ENCODE measurements around the gene ELFN2.

DNA sequence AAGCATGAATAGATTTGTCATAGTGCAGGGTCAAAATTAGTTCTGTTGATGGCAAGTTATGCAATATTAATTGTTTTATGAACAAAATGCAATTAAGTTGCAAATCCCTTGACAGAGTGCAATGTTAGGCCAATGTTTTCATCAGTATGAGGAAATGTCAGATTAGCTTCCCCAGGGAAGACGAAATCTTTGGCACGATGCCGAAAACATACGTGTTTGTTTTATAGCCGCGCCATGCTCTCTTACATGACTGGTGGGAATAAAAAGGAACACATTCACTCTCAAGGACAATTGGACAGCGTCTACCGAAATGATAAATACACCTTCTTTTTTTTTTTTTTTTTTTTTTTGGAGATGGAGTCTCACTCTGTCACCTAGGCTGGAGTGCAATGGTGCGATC lies 31.9 kb upstream of the ELFN2 start:
- TF ChIP-seq, protein P1, sequence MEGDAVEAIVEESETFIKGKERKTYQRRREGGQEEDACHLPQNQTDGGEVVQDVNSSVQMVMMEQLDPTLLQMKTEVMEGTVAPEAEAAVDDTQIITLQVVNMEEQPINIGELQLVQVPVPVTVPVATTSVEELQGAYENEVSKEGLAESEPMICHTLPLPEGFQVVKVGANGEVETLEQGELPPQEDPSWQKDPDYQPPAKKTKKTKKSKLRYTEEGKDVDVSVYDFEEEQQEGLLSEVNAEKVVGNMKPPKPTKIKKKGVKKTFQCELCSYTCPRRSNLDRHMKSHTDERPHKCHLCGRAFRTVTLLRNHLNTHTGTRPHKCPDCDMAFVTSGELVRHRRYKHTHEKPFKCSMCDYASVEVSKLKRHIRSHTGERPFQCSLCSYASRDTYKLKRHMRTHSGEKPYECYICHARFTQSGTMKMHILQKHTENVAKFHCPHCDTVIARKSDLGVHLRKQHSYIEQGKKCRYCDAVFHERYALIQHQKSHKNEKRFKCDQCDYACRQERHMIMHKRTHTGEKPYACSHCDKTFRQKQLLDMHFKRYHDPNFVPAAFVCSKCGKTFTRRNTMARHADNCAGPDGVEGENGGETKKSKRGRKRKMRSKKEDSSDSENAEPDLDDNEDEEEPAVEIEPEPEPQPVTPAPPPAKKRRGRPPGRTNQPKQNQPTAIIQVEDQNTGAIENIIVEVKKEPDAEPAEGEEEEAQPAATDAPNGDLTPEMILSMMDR (IDR thresholded peaks at IDR 0.05) = no peak
- no peak for TF ChIP-seq POLR2A (IDR thresholded peaks at IDR 0.05)
